ENCODE measurements around the gene DNMBP. TPM values are rescaled to one million over a fixed set of nuclear protein-coding genes. Genes with fewer than 3 reads are reported as not detected.
"Not testable (repeated sequence)": the region's sequence is repeated elsewhere in the genome, so short reads cannot be mapped to it uniquely, and the experiment has no call there.

Gene DNMBP
- total RNA-seq, 1 experiment from 2014 or later: 13.8 TPM

GRCh38 chr10:99863535-99864240 is 146.1 kb downstream of the DNMBP start:
- not testable (repeated sequence) for H3K36me3 ChIP-seq (ENCODE audit: insufficient read depth, low read length); H3K27ac ChIP-seq (ENCODE audit: low read length); H3K27me3 ChIP-seq (ENCODE audit: low read length); H3K4me1 ChIP-seq (ENCODE audit: low read length); H3K4me2 ChIP-seq (ENCODE audit: low read depth, low read length, poor library complexity, severe bottlenecking); DNase-seq; H3K4me3 ChIP-seq (ENCODE audit: low read length); H4K20me1 ChIP-seq (ENCODE audit: insufficient read depth, low read depth, low read length); H3K79me2 ChIP-seq (ENCODE audit: low read length); H2AFZ ChIP-seq (ENCODE audit: low read length); H3K9me2 ChIP-seq (replicated peaks; ENCODE audit: insufficient read depth, low read length); H3K9ac ChIP-seq (ENCODE audit: low read length); H3K9me3 ChIP-seq (ENCODE audit: low read length)

- no peaks in the 10 kb centered on the region for H3K4me1 ChIP-seq (ENCODE audit: low read length)
- no peak overlapping the region for H3K4me2 ChIP-seq (ENCODE audit: low read depth, low read length, poor library complexity, severe bottlenecking)
- H3K27ac ChIP-seq (ENCODE audit: low read length): no peak overlapping the region
- no peaks in the 10 kb centered on the region for H4K20me1 ChIP-seq (ENCODE audit: insufficient read depth, low read depth, low read length)
- H3K9me2 ChIP-seq (replicated peaks; ENCODE audit: insufficient read depth, low read length): no peaks in the 10 kb centered on the region
- H3K36me3 ChIP-seq (ENCODE audit: insufficient read depth, low read length): no peaks in the 10 kb centered on the region
- H3K9ac ChIP-seq (ENCODE audit: low read length): no peak overlapping the region
- H3K4me3 ChIP-seq (ENCODE audit: low read length): no peak overlapping the region
- no peaks in the 10 kb centered on the region for H3K79me2 ChIP-seq (ENCODE audit: low read length)
- no peak overlapping the region for H2AFZ ChIP-seq (ENCODE audit: low read length)
- H3K9me3 ChIP-seq (ENCODE audit: low read length): no peaks in the 10 kb centered on the region
- DNase-seq: no peak
- no peaks in the 10 kb centered on the region for H3K27me3 ChIP-seq (ENCODE audit: low read length)
Observed at GRCh38 chr10:99860466-99860865, 149.3 kb downstream of the DNMBP start.

DNA sequence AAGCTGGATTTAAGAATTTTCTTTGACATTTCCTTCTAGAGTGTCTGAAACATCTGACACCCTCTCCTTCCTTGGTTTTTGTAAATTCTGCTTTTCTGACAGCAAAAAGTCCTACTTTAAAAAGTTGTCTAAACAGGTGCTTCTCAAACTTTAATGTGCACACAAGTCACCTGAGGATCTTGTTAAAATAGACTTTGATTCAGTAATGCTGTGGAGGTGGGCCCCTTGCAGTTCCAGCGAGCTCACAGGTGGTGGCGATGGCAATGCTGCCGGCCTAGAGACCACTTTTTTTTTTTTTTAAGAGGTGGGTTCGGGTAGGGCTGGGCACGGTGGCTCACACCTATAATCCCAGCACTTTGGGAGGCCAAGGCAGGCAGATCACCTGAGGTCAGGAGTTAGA is 150.2 kb downstream of the DNMBP start:
- no peaks in the 10 kb centered on the region for H3K27me3 ChIP-seq (ENCODE audit: low read length)
- no peaks in the 10 kb centered on the region for H3K36me3 ChIP-seq (ENCODE audit: insufficient read depth, low read length)
- no peaks in the 10 kb centered on the region for H3K79me2 ChIP-seq (ENCODE audit: low read length)
- no peaks in the 10 kb centered on the region for H4K20me1 ChIP-seq (ENCODE audit: insufficient read depth, low read depth, low read length)
- no peak overlapping the region for H3K4me3 ChIP-seq (ENCODE audit: low read length)
- H3K4me1 ChIP-seq (ENCODE audit: low read length): no peaks in the 10 kb centered on the region
- H3K9me2 ChIP-seq (replicated peaks; ENCODE audit: insufficient read depth, low read length): no peaks in the 10 kb centered on the region
- H3K4me2 ChIP-seq (ENCODE audit: low read depth, low read length, poor library complexity, severe bottlenecking): no peak overlapping the region
- H3K9ac ChIP-seq (ENCODE audit: low read length): no peak overlapping the region
- no peak overlapping the region for H2AFZ ChIP-seq (ENCODE audit: low read length)
- DNase-seq: peak; percentile 75
- no peaks in the 10 kb centered on the region for H3K9me3 ChIP-seq (ENCODE audit: low read length)
- H3K27ac ChIP-seq (ENCODE audit: low read length): no peak overlapping the region

DNA sequence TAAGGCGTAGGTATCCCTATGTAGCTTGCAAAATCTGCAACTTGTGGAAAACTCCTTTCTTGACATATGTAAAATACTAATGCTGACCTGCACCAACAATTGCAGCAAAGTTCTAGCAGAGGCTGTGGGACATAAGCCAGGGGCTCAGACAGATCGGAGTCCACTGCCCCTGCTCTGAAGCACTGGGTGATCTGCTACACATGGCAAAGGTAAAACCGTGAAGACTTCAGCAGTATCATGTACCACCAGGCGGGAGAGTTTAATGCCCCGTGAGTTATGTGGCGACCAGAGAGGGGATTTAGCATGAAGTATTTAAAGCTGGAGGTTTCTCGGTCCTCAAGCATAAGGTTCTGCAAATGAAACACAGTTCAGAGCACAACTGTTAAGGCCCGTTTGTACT is 150.9 kb downstream of the DNMBP start:
- Histone ChIP-seq H3K9ac (ENCODE audit: low read length) (no peak overlapping the region), H3K4me1 (ENCODE audit: low read length) (no peaks in the 10 kb centered on the region), H3K9me2 (replicated peaks; ENCODE audit: insufficient read depth, low read length) (no peaks in the 10 kb centered on the region), H4K20me1 (ENCODE audit: insufficient read depth, low read depth, low read length) (no peaks in the 10 kb centered on the region), H2AFZ (ENCODE audit: low read length) (no peak overlapping the region), H3K4me2 (ENCODE audit: low read depth, low read length, poor library complexity, severe bottlenecking) (no peak overlapping the region), H3K36me3 (ENCODE audit: insufficient read depth, low read length) (no peaks in the 10 kb centered on the region), H3K79me2 (ENCODE audit: low read length) (no peaks in the 10 kb centered on the region), H3K9me3 (ENCODE audit: low read length) (no peaks in the 10 kb centered on the region), H3K4me3 (ENCODE audit: low read length) (no peak overlapping the region), H3K27me3 (ENCODE audit: low read length) (no peaks in the 10 kb centered on the region), H3K27ac (ENCODE audit: low read length) (no peak overlapping the region)
- DNase-seq: no peak

DNA sequence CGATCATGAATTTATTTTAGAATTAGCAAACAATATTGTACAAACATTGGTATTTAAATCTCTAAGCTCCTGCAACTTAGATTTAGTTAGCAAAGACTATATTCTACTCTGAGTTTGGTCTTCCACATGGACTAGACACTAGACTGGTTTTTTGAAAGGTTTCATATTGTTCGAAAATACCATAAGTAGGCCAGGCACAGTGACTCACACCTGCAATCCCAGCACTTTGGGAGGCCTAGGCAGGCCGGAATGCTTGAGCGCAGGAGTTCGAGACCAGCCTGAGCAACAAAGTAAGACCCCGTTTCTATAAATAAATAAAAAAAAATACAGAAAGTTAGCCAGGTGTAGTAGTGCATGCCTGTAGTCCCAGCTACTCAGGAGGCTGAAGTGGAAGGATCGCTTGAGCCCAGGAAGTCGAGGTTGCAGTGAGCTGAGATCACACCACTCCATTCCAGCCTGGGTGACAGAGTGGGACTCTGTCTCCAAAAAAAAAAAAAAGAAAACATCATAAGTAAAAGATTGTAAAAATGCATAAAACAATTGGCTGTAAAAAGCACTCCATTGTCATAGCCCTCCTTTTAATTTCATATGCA is 154.2 kb downstream of the DNMBP start:
- no peaks in the 10 kb centered on the region for H3K4me1 ChIP-seq (ENCODE audit: low read length)
- H3K27me3 ChIP-seq (ENCODE audit: low read length): no peaks in the 10 kb centered on the region
- H3K9me2 ChIP-seq (replicated peaks; ENCODE audit: insufficient read depth, low read length): no peaks in the 10 kb centered on the region
- no peaks in the 10 kb centered on the region for H4K20me1 ChIP-seq (ENCODE audit: insufficient read depth, low read depth, low read length)
- H3K4me2 ChIP-seq (ENCODE audit: low read depth, low read length, poor library complexity, severe bottlenecking): no peak overlapping the region
- no peak overlapping the region for H2AFZ ChIP-seq (ENCODE audit: low read length)
- no peak for DNase-seq
- no peaks in the 10 kb centered on the region for H3K36me3 ChIP-seq (ENCODE audit: insufficient read depth, low read length)
- no peaks in the 10 kb centered on the region for H3K9me3 ChIP-seq (ENCODE audit: low read length)
- H3K27ac ChIP-seq (ENCODE audit: low read length): no peak overlapping the region
- no peak overlapping the region for H3K9ac ChIP-seq (ENCODE audit: low read length)
- H3K79me2 ChIP-seq (ENCODE audit: low read length): no peaks in the 10 kb centered on the region
- no peak overlapping the region for H3K4me3 ChIP-seq (ENCODE audit: low read length)

- Histone ChIP-seq H3K36me3 (ENCODE audit: insufficient read depth, low read length) (no peaks in the 10 kb centered on the region), H3K9ac (ENCODE audit: low read length) (no peak overlapping the region)
- peak; percentile 67 for DNase-seq
Observed at GRCh38 chr10:99854860-99855259, 154.9 kb downstream of the DNMBP start.

DNA sequence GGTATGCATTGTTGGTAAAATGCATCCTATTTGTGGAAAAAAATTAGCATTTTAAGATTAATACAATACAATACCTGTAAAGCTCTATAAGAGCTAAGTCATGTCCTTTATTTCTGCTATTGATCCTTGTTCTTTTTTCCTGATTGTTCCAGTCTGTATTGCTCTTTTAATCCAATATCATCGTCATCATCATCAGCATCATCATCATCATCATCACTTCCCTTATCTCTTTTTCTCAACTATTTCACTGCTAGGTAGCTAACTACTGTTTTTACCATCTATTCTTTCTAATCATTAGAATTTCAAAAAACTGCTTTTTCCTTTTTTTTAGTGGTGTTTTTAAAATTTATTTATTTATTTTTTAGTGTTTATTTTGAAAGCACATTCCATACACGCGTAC is 156.1 kb downstream of the DNMBP start:
- Histone ChIP-seq H3K4me1 (ENCODE audit: low read length) (no peaks in the 10 kb centered on the region), H3K36me3 (ENCODE audit: insufficient read depth, low read length) (no peaks in the 10 kb centered on the region), H3K79me2 (ENCODE audit: low read length) (no peaks in the 10 kb centered on the region), H4K20me1 (ENCODE audit: insufficient read depth, low read depth, low read length) (no peaks in the 10 kb centered on the region), H3K27me3 (ENCODE audit: low read length) (no peaks in the 10 kb centered on the region), H3K9me2 (replicated peaks; ENCODE audit: insufficient read depth, low read length) (no peaks in the 10 kb centered on the region), H3K9ac (ENCODE audit: low read length) (no peak overlapping the region), H3K27ac (ENCODE audit: low read length) (no peak overlapping the region), H2AFZ (ENCODE audit: low read length) (no peak overlapping the region), H3K4me2 (ENCODE audit: low read depth, low read length, poor library complexity, severe bottlenecking) (no peak overlapping the region), H3K9me3 (ENCODE audit: low read length) (no peaks in the 10 kb centered on the region), H3K4me3 (ENCODE audit: low read length) (no peak overlapping the region)
- no peak for DNase-seq

More at GRCh38 chr10:99854860-99855259, 154.9 kb downstream of the DNMBP start:
- H3K4me3 ChIP-seq (ENCODE audit: low read length): no peak overlapping the region
- H3K27ac ChIP-seq (ENCODE audit: low read length): no peak overlapping the region
- no peaks in the 10 kb centered on the region for H3K9me2 ChIP-seq (replicated peaks; ENCODE audit: insufficient read depth, low read length)
- no peaks in the 10 kb centered on the region for H4K20me1 ChIP-seq (ENCODE audit: insufficient read depth, low read depth, low read length)
- H3K27me3 ChIP-seq (ENCODE audit: low read length): no peaks in the 10 kb centered on the region
- H3K9me3 ChIP-seq (ENCODE audit: low read length): no peaks in the 10 kb centered on the region
- H3K79me2 ChIP-seq (ENCODE audit: low read length): no peaks in the 10 kb centered on the region
- no peak overlapping the region for H2AFZ ChIP-seq (ENCODE audit: low read length)
- no peak overlapping the region for H3K4me2 ChIP-seq (ENCODE audit: low read depth, low read length, poor library complexity, severe bottlenecking)
- H3K4me1 ChIP-seq (ENCODE audit: low read length): no peaks in the 10 kb centered on the region

- Histone ChIP-seq H3K79me2 (ENCODE audit: low read length) (no peaks in the 10 kb centered on the region), H2AFZ (ENCODE audit: low read length) (no peak overlapping the region), H3K9me3 (ENCODE audit: low read length) (no peaks in the 10 kb centered on the region), H4K20me1 (ENCODE audit: insufficient read depth, low read depth, low read length) (no peaks in the 10 kb centered on the region), H3K4me2 (ENCODE audit: low read depth, low read length, poor library complexity, severe bottlenecking) (no peak overlapping the region), H3K4me3 (ENCODE audit: low read length) (no peak overlapping the region), H3K4me1 (ENCODE audit: low read length) (no peaks in the 10 kb centered on the region), H3K9ac (ENCODE audit: low read length) (no peak overlapping the region), H3K36me3 (ENCODE audit: insufficient read depth, low read length) (no peaks in the 10 kb centered on the region), H3K9me2 (replicated peaks; ENCODE audit: insufficient read depth, low read length) (no peaks in the 10 kb centered on the region), H3K27ac (ENCODE audit: low read length) (no peak overlapping the region), H3K27me3 (ENCODE audit: low read length) (no peaks in the 10 kb centered on the region)
- no peak for DNase-seq
Observed at GRCh38 chr10:99852481-99853213, 157.1 kb downstream of the DNMBP start.

Data from Karpas-422 (cell line).